Measurements from ENCODE around the gene RBM43.
"Not testable (repeated sequence)": the region's sequence is repeated elsewhere in the genome, so short reads cannot be mapped to it uniquely, and the experiment has no call there.

RBM43 gene

DNA sequence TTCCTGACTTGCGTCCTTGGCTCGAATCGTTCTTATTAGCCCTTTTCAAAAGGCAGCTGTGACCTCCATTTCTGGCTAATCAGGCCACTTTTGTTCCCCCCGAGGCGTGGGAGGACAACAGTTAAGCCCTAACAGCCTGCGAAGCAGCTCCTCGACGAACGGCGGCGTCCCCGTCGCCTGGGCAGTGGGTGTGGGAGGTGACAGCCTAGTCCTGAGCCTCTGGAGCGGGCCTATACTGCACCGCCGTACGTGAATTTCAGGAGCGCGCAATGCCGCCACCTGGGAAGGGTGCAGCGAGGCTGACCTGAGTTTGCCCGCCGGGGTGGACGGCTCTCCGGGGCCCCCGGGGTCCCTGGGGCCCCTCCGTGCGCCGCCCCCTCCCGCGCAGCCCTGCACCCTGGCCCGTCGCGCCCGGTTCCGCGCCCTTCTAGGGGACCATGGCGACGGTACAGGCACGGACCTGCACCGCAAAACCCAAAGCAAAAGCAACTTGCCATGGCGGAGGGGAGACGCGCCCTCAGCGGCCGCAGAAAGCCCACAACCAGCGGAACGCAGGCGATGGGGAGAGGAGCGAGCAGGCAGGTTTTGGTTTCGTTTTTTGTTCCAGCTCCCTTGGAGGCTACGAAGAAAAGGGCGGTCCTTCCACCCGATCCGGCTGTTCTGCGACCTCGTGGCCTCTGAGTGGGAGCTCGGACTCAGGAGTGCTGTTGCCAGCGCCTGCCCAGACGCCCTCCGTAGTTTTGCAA, at the start of gene RBM43:
TSS of gene RBM43 (minus strand) at position 633 of the 746 bp plus-strand sequence. CDS start at position 497, 136 bp downstream.
- peak within 1 kb of the TSS; percentile 89 for H3K4me3 ChIP-seq (ENCODE audit: low read depth, low read length)
- TF ChIP-seq, protein P1, sequence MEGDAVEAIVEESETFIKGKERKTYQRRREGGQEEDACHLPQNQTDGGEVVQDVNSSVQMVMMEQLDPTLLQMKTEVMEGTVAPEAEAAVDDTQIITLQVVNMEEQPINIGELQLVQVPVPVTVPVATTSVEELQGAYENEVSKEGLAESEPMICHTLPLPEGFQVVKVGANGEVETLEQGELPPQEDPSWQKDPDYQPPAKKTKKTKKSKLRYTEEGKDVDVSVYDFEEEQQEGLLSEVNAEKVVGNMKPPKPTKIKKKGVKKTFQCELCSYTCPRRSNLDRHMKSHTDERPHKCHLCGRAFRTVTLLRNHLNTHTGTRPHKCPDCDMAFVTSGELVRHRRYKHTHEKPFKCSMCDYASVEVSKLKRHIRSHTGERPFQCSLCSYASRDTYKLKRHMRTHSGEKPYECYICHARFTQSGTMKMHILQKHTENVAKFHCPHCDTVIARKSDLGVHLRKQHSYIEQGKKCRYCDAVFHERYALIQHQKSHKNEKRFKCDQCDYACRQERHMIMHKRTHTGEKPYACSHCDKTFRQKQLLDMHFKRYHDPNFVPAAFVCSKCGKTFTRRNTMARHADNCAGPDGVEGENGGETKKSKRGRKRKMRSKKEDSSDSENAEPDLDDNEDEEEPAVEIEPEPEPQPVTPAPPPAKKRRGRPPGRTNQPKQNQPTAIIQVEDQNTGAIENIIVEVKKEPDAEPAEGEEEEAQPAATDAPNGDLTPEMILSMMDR (IDR thresholded peaks at IDR 0.05; ENCODE audit: low read depth, low read length), result no peak

DNA sequence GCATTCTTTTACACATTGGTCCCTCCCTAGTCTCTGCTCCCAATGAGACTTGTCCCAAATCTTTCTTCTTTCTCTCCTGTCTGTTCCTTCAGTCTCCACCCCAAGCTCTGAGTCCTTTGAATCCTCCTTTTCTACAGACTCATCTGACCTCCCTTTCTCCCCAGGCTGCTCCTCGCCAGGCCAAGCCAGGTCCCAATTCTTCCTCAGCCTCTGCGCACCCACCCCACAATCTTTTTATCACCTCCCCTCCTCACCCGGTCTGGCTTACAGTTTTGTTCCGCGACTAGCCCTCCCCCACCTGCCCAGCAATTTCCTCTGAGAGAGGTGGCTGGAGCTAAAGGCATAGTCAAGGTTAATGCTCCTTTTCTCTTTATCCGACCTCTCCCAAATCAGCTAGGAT, 48.6 kb upstream of the RBM43 start:
- H3K4me3 ChIP-seq (ENCODE audit: low read depth, low read length), result not testable (repeated sequence)

DNA sequence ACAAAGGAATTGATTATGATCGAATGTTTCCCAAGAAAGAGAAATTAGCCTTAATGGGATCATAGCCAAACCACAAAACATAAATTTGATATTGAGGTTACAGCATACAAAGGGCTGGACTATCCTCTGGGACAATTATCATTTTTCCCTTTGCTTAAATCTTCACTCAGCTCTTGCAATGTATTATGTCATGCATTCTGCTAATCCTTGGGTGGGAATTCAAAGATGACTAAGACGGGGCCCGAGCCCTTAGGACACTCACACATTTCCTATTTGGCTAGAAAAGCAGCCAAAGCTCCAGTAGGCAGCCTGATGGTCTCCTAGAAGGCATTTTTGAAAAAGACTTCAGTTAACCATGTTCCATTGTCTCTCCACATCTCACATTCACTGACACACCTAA, 45.0 kb upstream of the RBM43 start:
- no peak overlapping the region for H3K4me3 ChIP-seq (ENCODE audit: low read depth, low read length)
- TF ChIP-seq, protein P1 (IDR thresholded peaks at IDR 0.05; ENCODE audit: low read depth, low read length), result no peak

DNA sequence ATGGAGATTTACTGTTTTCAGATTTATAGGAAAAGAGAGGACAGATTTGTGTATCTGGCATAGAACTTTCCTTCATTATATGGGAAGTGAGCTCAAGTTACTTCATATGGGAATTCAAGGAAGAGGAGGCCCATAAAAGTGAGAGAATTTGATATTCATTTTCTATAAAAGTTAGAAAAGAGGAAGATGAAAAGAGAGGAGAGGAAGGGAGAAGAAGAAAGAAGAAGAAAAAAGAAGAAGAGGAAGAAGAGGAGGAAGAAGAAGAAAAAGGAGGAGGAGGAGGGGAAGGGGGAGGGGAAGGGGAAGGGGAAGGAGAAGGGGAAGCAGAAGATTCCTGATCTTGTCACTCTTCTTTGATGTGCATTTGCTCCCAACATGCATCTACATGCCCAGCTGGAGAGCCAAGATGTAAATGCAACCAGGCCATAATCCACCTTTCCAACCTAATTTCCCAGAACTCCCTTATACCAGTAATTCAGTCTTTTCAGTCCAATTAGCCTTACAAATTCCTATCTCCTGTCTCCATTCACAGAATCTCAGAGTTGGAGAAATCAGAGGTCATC, 43.5 kb upstream of the RBM43 start:
- TF ChIP-seq, protein P1 (IDR thresholded peaks at IDR 0.05; ENCODE audit: low read depth, low read length), result no peak
- no peak overlapping the region for H3K4me3 ChIP-seq (ENCODE audit: low read depth, low read length)

DNA sequence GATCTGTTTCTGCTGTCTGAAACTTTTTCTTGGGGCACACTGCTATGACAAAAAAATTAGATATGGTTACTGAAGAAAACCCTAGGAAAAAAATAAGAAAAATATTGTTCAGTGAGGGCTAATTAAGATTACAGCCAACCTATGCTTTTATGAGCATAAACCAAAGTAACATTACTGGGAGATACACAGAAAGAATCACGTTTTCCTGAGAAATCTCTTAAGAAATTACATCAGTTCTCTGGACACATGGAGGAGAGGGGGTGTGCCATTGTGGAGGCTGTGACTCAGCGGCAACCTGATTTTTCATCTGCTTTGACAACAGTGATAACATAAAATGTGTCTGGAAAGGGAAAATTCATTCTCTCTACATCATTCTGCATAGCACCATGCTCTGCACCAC, 41.2 kb upstream of the RBM43 start:
- H3K4me3 ChIP-seq (ENCODE audit: low read depth, low read length), result no peak overlapping the region
- TF ChIP-seq, protein P1 (IDR thresholded peaks at IDR 0.05; ENCODE audit: low read depth, low read length), result no peak

DNA sequence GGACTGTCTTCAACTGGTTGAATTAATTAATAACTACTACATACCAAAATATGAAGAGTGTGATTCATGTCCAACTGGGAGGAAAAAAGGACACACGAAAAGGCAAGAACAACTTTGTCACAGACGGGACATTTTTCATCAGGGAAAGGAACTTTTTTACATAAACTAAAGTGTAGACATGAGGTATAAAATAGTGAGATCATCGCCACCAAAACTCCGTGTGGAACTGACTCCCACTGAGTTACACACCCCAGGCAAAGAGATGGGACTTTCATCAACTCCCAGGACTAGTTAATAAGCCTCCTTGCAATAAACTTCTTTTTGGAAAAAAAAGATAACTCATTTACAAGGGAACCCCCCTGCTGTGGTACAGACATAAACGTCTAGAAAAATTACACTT, 40.7 kb upstream of the RBM43 start:
- H3K4me3 ChIP-seq (ENCODE audit: low read depth, low read length), result no peak overlapping the region
- TF ChIP-seq, protein P1 (IDR thresholded peaks at IDR 0.05; ENCODE audit: low read depth, low read length), result no peak

DNA sequence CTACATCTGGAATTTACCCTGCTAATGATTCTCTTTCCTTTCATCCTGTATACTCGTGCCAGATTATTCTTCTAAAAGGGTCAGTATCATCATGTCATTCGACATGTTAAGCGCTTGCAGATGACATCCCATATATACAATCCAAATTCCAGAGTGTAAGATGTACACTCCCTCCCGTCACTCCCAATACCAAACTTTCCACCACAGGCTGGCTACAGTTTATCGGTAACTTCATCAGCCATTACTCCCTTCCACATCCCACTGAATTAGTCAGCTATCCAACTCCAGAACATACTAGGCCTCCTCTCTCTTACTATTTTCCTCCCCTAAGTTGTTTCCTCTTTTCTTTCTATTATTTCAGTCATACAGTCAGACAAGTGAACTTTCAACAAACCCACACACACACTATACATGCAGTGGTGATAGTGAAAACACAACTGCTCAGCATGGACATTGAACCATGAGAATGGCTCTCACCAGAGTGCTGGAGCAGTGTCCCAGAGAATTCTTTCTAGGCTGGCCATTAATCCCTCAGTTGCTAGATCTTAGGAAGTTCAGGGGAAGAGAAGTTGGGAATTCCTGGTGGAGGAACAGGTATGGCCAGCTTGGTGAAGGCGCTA, 38.4 kb upstream of the RBM43 start:
- no peak overlapping the region for H3K4me3 ChIP-seq (ENCODE audit: low read depth, low read length)
- TF ChIP-seq, protein P1 (IDR thresholded peaks at IDR 0.05; ENCODE audit: low read depth, low read length), result no peak

All from WI38 (cell line).